HG03064 (cell line): ENCODE measurements around the gene GATA1.

Experiments
- ATAC-seq: cut with Tn5 transposase; IDR thresholded peaks from one replicate; pipeline ENCODE4 v1.9.1; 2021; ENCODE audit warnings: low read depth; ENCODE audit not compliant: unreplicated experiment

GATA1 gene

DNA sequence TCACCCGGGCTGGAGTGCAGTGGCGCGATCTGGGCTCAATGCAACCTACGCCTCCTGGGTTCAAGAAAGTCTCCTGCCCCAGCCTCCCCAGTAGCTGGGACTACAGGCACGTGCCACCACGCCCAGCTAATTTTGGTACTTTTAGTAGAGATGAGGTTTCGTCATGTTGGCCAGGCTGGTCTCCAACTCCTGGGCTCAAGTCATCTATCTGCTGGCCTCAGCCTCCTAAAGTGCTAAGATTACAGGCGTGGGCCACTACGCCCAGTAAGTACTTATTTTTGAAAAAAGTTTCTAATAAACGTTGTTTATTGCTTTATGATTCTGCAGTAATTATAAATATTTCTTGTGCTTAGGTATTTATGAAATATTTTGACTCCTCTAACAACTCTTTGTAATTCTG, 53.3 kb downstream of the GATA1 start:
- no peak for ATAC-seq
